Activated CD4-positive, alpha-beta T cell treated with anti-CD3 and anti-CD28 coated beads, Interleukin-2, amount 50 U/mL, for 16 hours (primary cell): ENCODE results near the gene LAMA3.

Experiments used
- DNase-seq: peaks from one replicate; pipeline ENCODE4 v3.0.0-alpha.2; 2020

The LAMA3 gene

GRCh38 chr18:23855721-23856120, 166.5 kb downstream of the LAMA3 start:
- no peak for DNase-seq

- no peak for DNase-seq
These were observed 167.4 kb downstream of the LAMA3 start for GRCh38 chr18:23856466-23857163.

GRCh38 chr18:23857164-23857552, 167.9 kb downstream of the LAMA3 start:
- DNase-seq: no peak

- DNase-seq: no peak
These were observed 168.5 kb downstream of the LAMA3 start for GRCh38 chr18:23857756-23858155.

- DNase-seq: no peak
These were observed 170.4 kb downstream of the LAMA3 start for GRCh38 chr18:23859466-23860336.

GRCh38 chr18:23861326-23861725, 172.1 kb downstream of the LAMA3 start:
- DNase-seq: no peak

- DNase-seq: no peak
These were observed 172.7 kb downstream of the LAMA3 start for GRCh38 chr18:23861805-23862470.

- DNase-seq: peak; percentile 54
These were observed 175.4 kb downstream of the LAMA3 start for GRCh38 chr18:23864624-23865023.

- DNase-seq: no peak
These were observed 177.8 kb downstream of the LAMA3 start for GRCh38 chr18:23867006-23867405.

- no peak for DNase-seq
These were observed 179.0 kb downstream of the LAMA3 start for GRCh38 chr18:23868136-23868785.

- DNase-seq: no peak
These were observed 181.6 kb downstream of the LAMA3 start for GRCh38 chr18:23870676-23871380.

- DNase-seq: peak; percentile 21
These were observed 182.2 kb downstream of the LAMA3 start for GRCh38 chr18:23871410-23871809.

GRCh38 chr18:23872701-23873550, 183.7 kb downstream of the LAMA3 start:
- no peak for DNase-seq

- DNase-seq: no peak
These were observed 187.0 kb downstream of the LAMA3 start for GRCh38 chr18:23875966-23876895.

GRCh38 chr18:23876921-23877320, 187.7 kb downstream of the LAMA3 start:
- no peak for DNase-seq

- no peak for DNase-seq
These were observed 188.1 kb downstream of the LAMA3 start for GRCh38 chr18:23877371-23877770.

- no peak for DNase-seq
These were observed 189.2 kb downstream of the LAMA3 start for GRCh38 chr18:23878336-23878900.

- no peak for DNase-seq
These were observed 189.9 kb downstream of the LAMA3 start for GRCh38 chr18:23879126-23879525.

GRCh38 chr18:23879544-23879943, 190.3 kb downstream of the LAMA3 start:
- DNase-seq: no peak

GRCh38 chr18:23879966-23880565, 190.8 kb downstream of the LAMA3 start:
- DNase-seq: no peak
